DOHH2 (cell line): ENCODE measurements around the gene SPC25.
"Not testable (repeated sequence)": the region's sequence is repeated elsewhere in the genome, so short reads cannot be mapped to it uniquely, and the experiment has no call there.

Experiments used
- H3F3A ChIP-seq: fragments of 200-600 bp; sonication (generic), shearing (Covaris generic); 2 replicates; pipeline ENCODE4 v1.6.0; 2016; ENCODE audit warnings: antibody characterized with exemption, mild to moderate bottlenecking; ENCODE audit not compliant: control insufficient read depth, insufficient read depth
- H3K27ac ChIP-seq: fragments of 200-600 bp; sonication (generic); 2 replicates; pipeline ENCODE4 v1.5.1; 2014; ENCODE audit warnings: low read depth, mild to moderate bottlenecking, low read length, moderate library complexity
- H3K27me3 ChIP-seq: fragments of 200-600 bp; sonication (generic); 2 replicates; pipeline ENCODE4 v1.6.1; 2014; ENCODE audit warnings: mild to moderate bottlenecking, low read length, mixed read lengths; ENCODE audit not compliant: control insufficient read depth
- H3K36me3 ChIP-seq: fragments of 200-600 bp; sonication (generic); 2 replicates; pipeline ENCODE4 v1.6.1; 2014; ENCODE audit warnings: mild to moderate bottlenecking, low read length, moderate library complexity, mixed read lengths; ENCODE audit not compliant: control insufficient read depth
- H3K4me1 ChIP-seq: fragments of 200-600 bp; sonication (generic); 2 replicates; pipeline ENCODE4 v1.6.1; 2014; ENCODE audit warnings: mild to moderate bottlenecking, low read length, mixed read lengths; ENCODE audit not compliant: control insufficient read depth
- H3K4me2 ChIP-seq: fragments of 200-600 bp; sonication (generic); 2 replicates; pipeline ENCODE4 v1.6.0; 2014; ENCODE audit warnings: mild to moderate bottlenecking, low read length, moderate library complexity
- H3K4me3 ChIP-seq: fragments of 200-600 bp; sonication (generic); 2 replicates; pipeline ENCODE4 v1.5.1; 2014; ENCODE audit warnings: mild to moderate bottlenecking, low read length, mixed read lengths
- H3K79me2 ChIP-seq: fragments of 200-600 bp; sonication (generic); 2 replicates; pipeline ENCODE4 v1.6.1; 2014; ENCODE audit warnings: mild to moderate bottlenecking, low read length, mixed read lengths; ENCODE audit not compliant: control insufficient read depth
- H3K9me2 ChIP-seq: fragments of 200-600 bp; sonication (generic); replicated peaks from 2 replicates; pipeline ENCODE4 v1.6.1; 2014; ENCODE audit warnings: mild to moderate bottlenecking, low read length, mixed read lengths; ENCODE audit not compliant: control insufficient read depth
- H3K9me3 ChIP-seq: fragments of 200-600 bp; sonication (generic); 2 replicates; pipeline ENCODE4 v1.6.1; 2014; ENCODE audit warnings: antibody characterized with exemption, low read length, mixed read lengths; ENCODE audit not compliant: control insufficient read depth, insufficient read depth
- H4K20me1 ChIP-seq: fragments of 200-600 bp; sonication (generic); 2 replicates; pipeline ENCODE4 v1.6.0; 2014; ENCODE audit warnings: low read depth, mild to moderate bottlenecking, antibody characterized with exemption, low read length, moderate library complexity; ENCODE audit not compliant: control insufficient read depth, insufficient read depth
- EZH2phosphoT487 ChIP-seq: fragments of 200-600 bp; sonication (generic); IDR thresholded peaks from 2 replicates; pipeline ENCODE4 v1.6.1; 2017; ENCODE audit warnings: borderline replicate concordance, mild to moderate bottlenecking, antibody characterized with exemption, low read length, moderate library complexity, mixed read lengths
- TF ChIP-seq, protein P1 (sequence below): fragments of 200-600 bp; sonication (generic); IDR thresholded peaks from one replicate; pipeline ENCODE4 v1.5.1; 2014; ENCODE audit warnings: antibody characterized with exemption, mild to moderate bottlenecking, low read depth, low read length; ENCODE audit not compliant: poor library complexity, severe bottlenecking

SPC25 gene

DNA sequence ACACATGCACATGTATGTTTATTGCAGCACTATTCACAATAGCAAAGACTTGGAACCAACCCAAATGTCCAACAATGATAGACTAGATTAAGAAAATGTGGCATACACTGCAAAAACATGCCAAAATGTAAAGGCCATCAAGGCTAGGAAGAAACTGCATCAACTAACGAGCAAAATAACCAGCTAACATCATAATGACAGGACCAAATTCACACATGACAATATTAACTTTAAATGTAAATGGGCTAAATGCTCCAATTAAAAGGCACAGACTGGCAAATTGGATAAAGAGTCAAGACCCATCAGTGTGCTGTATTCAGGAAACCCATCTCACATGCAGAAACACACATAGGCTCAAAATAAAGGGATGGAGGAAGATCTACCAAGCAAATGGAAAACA is 23.1 kb downstream of the SPC25 start:
- H3K4me2 ChIP-seq, H3K4me3 ChIP-seq, H3K79me2 ChIP-seq, H3K27me3 ChIP-seq, H3K4me1 ChIP-seq, H4K20me1 ChIP-seq, H3K9me3 ChIP-seq, H3K9me2 ChIP-seq, H3F3A ChIP-seq, H3K27ac ChIP-seq: not testable (repeated sequence)
- H3K36me3 ChIP-seq: peaks cover 32% of the 10 kb centered on the region

DNA sequence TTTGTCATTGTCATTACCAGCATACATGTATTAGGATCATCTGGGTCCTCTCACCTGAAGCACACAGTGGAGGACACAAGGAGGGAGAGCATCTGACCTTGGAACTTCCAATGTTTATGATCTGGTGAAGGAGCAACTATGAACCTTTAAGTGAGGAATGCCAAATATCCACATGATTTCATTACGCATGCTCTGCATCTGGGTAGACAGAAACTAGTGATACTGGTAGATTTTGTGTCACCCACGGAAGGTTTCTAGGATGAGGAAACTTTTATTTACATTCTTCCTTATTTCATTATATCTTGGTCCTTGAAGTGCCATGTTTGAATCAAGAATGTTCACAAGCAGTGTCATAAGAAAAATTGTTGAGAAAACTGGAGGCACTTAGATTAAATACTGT is 32.1 kb downstream of the SPC25 start:
- no peaks in the 10 kb centered on the region for H4K20me1 ChIP-seq
- TF ChIP-seq EZH2phosphoT487: no peak
- TF ChIP-seq, protein P1, sequence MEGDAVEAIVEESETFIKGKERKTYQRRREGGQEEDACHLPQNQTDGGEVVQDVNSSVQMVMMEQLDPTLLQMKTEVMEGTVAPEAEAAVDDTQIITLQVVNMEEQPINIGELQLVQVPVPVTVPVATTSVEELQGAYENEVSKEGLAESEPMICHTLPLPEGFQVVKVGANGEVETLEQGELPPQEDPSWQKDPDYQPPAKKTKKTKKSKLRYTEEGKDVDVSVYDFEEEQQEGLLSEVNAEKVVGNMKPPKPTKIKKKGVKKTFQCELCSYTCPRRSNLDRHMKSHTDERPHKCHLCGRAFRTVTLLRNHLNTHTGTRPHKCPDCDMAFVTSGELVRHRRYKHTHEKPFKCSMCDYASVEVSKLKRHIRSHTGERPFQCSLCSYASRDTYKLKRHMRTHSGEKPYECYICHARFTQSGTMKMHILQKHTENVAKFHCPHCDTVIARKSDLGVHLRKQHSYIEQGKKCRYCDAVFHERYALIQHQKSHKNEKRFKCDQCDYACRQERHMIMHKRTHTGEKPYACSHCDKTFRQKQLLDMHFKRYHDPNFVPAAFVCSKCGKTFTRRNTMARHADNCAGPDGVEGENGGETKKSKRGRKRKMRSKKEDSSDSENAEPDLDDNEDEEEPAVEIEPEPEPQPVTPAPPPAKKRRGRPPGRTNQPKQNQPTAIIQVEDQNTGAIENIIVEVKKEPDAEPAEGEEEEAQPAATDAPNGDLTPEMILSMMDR: no peak

DNA sequence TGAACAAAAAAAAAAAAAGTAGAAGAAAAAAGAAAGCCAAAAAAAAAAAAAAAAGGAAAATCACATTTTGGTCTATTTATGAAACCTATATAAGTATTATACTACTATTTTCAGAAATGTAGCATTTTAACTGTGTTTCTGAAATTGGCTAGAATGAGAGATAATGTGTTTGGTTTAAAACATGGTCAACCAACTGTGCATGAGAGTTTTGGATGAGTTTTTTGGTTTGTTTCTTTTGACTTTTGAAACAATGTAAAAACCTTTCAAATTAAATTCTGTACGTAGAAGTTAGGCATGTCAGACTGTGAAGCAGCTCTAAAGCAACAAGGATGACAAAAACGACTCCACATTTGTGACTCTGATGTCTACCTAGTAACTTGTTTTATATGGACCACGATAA is 34.6 kb downstream of the SPC25 start:
- peaks cover 20% of the 10 kb centered on the region for H3K36me3 ChIP-seq
- H4K20me1 ChIP-seq: no peaks in the 10 kb centered on the region
- TF ChIP-seq, protein P1: no peak
- no peak for TF ChIP-seq EZH2phosphoT487

More for the DNA sequence above, 32.1 kb downstream of the SPC25 start:
- no peaks in the 10 kb centered on the region for H3K4me1 ChIP-seq
- peaks cover 22% of the 10 kb centered on the region for H3K36me3 ChIP-seq
- H3K79me2 ChIP-seq: no peaks in the 10 kb centered on the region
- no peaks in the 10 kb centered on the region for H3K9me3 ChIP-seq
- H3K4me2 ChIP-seq: no peak overlapping the region
- H3K27me3 ChIP-seq: no peaks in the 10 kb centered on the region
- no peak overlapping the region for H3K4me3 ChIP-seq
- no peaks in the 10 kb centered on the region for H3F3A ChIP-seq
- H3K9me2 ChIP-seq: no peaks in the 10 kb centered on the region
- no peak overlapping the region for H3K27ac ChIP-seq

DNA sequence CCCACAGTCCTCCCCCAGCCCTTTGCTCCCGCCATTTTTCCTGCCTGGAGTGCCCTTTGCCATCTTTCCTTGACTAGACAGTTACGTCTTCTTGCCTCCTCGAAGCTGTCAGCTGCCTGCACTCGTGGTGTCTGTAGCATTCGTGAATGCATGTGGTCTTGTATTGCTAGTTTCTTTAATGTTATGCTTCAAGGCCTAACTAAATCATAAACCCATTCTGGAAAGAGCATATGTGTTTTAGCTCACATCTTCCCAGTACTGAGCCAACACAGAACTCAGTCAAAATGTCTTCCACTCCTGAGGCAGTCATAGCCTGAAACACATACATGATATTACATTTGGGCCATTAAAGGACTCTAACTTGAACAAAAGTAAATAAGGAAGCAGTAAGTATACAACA is 35.6 kb downstream of the SPC25 start:
- Histone ChIP-seq H3K4me2 (no peak overlapping the region), H3K9me3 (no peaks in the 10 kb centered on the region), H3K36me3 (peaks cover 20% of the 10 kb centered on the region), H3K27ac (no peak overlapping the region), H3K9me2 (no peaks in the 10 kb centered on the region), H3K79me2 (no peaks in the 10 kb centered on the region), H3K4me1 (no peaks in the 10 kb centered on the region), H3F3A (no peaks in the 10 kb centered on the region), H3K27me3 (no peaks in the 10 kb centered on the region), H4K20me1 (no peaks in the 10 kb centered on the region), H3K4me3 (no peak overlapping the region)
- no peak for TF ChIP-seq EZH2phosphoT487
- TF ChIP-seq, protein P1: no peak

More for the DNA sequence above, 34.6 kb downstream of the SPC25 start:
- H3K4me1 ChIP-seq: no peaks in the 10 kb centered on the region
- H3K9me2 ChIP-seq: no peaks in the 10 kb centered on the region
- no peaks in the 10 kb centered on the region for H3F3A ChIP-seq
- no peak overlapping the region for H3K27ac ChIP-seq
- H3K9me3 ChIP-seq: no peaks in the 10 kb centered on the region
- H3K79me2 ChIP-seq: no peaks in the 10 kb centered on the region
- no peaks in the 10 kb centered on the region for H3K27me3 ChIP-seq
- no peak overlapping the region for H3K4me3 ChIP-seq
- H3K4me2 ChIP-seq: no peak overlapping the region
